A673 (cell line): ENCODE measurements around the gene ACTR5. TPM values are rescaled to one million over a fixed set of nuclear protein-coding genes. Genes with fewer than 3 reads are reported as not detected.

ENCODE experiments used
- BruUV-seq: library from RNA; stranded (reverse); fragments of 400-500 nt; replicated peaks from 2 replicates; lab custom pipeline; 2021; lab: Mats Ljungman, UMichigan
- CTCF ChIA-PET: fragments of 300-600 bp; sonication (Branson Sonifier 250); formaldehyde crosslinking; loops from one replicate; lab custom pipeline; 2022; ENCODE audit warnings: antibody characterized with exemption; lab: Charles Lee
- POLR2A ChIA-PET: fragments of 300-600 bp; sonication (Branson Sonifier 250); formaldehyde crosslinking; loops from one replicate; lab custom pipeline; 2022; ENCODE audit warnings: antibody characterized with exemption; ENCODE audit not compliant: low non-redundant PET; lab: Charles Lee
- DNase-seq: peaks from one replicate; pipeline ENCODE4 v3.0.0-alpha.2; 2015; ENCODE audit warnings: low spot score
- H3K27ac ChIP-seq: fragments of 200-600 bp; sonication (generic); 2 replicates; pipeline ENCODE4 v1.5.1; 2016; ENCODE audit warnings: mixed run types, low read depth, mild to moderate bottlenecking, mixed read lengths, antibody characterized with exemption, low read length; ENCODE audit not compliant: poor library complexity, severe bottlenecking
- H3K27me3 ChIP-seq: fragments of 200-600 bp; sonication (generic); replicated peaks from 2 replicates; pipeline ENCODE4 v1.6.1; 2017; ENCODE audit warnings: mixed run types, low read depth, mild to moderate bottlenecking, mixed read lengths, antibody characterized with exemption, low read length; ENCODE audit not compliant: insufficient read depth, poor library complexity
- H3K36me3 ChIP-seq: fragments of 200-600 bp; sonication (generic); 2 replicates; pipeline ENCODE4 v1.6.1; 2016; ENCODE audit warnings: mixed run types, mild to moderate bottlenecking, mixed read lengths, antibody characterized with exemption, low read length; ENCODE audit not compliant: insufficient read depth, poor library complexity, severe bottlenecking
- H3K4me1 ChIP-seq: fragments of 200-600 bp; sonication (generic); 2 replicates; pipeline ENCODE4 v1.6.1; 2017; ENCODE audit warnings: mixed run types, mild to moderate bottlenecking, mixed read lengths, antibody characterized with exemption, low read length; ENCODE audit not compliant: insufficient read depth, poor library complexity, severe bottlenecking
- H3K4me3 ChIP-seq: fragments of 200-600 bp; sonication (generic); 2 replicates; pipeline ENCODE4 v1.5.1; 2016; ENCODE audit warnings: low read depth, mixed run types, mild to moderate bottlenecking, mixed read lengths, low read length; ENCODE audit not compliant: poor library complexity, severe bottlenecking
- H3K9me3 ChIP-seq: fragments of 200-600 bp; sonication (generic); 2 replicates; pipeline ENCODE4 v1.6.1; 2016; ENCODE audit warnings: mixed run types, low read depth, mild to moderate bottlenecking, mixed read lengths, antibody characterized with exemption, low read length; ENCODE audit not compliant: poor library complexity, severe bottlenecking
- CTCF ChIP-seq: fragments of 300-800, 200-600 bp; sonication (generic); conservative IDR thresholded peaks from 2 replicates; pipeline ENCODE4 v1.5.1; 2017; ENCODE audit warnings: low read depth, mild to moderate bottlenecking, antibody characterized with exemption, low read length, moderate library complexity, mixed read lengths
- EZH2 ChIP-seq: fragments of 200-600 bp; sonication (generic); IDR thresholded peaks from 2 replicates; pipeline ENCODE4 v1.6.1; 2017; ENCODE audit warnings: borderline replicate concordance, low read depth, mild to moderate bottlenecking, mixed read lengths, antibody characterized with exemption, low read length; ENCODE audit not compliant: poor library complexity, severe bottlenecking
- intact Hi-C: fragments of 100-400 bp; cut with micrococcal nuclease; formaldehyde crosslinking; loops from one replicate; pipeline ENCODE4 v1.10.0; 2022; ENCODE audit not compliant: unreplicated experiment
- total RNA-seq: library from RNA; stranded (reverse); gene quantifications from 2 replicates; pipeline ENCODE4 v1.2.3, GENCODE V29; 2021

ACTR5 gene
- total RNA-seq, 1 experiment from 2014 or later: 11.5 TPM

- Histone ChIP-seq H3K36me3 (peaks cover 25% of the 10 kb centered on the region), H3K9me3 (no peaks in the 10 kb centered on the region), H3K4me1 (no peaks in the 10 kb centered on the region), H3K4me3 (no peak overlapping the region), H3K27me3 (no peaks in the 10 kb centered on the region), H3K27ac (no peak overlapping the region)
- DNase-seq: no peak
- POLR2A ChIA-PET: no interaction called here
- no TSS peak for BruUV-seq
- TF ChIP-seq EZH2: no peak
- no peak for TF ChIP-seq CTCF
- intact Hi-C loops: no loop called here
- CTCF ChIA-PET: no interaction called here
These were observed 9.0 kb downstream of the ACTR5 start for GRCh38 chr20:38757145-38757775.

GRCh38 chr20:38759106-38759505, 10.8 kb downstream of the ACTR5 start:
- no peaks in the 10 kb centered on the region for H3K27me3 ChIP-seq
- POLR2A ChIA-PET: no interaction called here
- no peaks in the 10 kb centered on the region for H3K9me3 ChIP-seq
- DNase-seq: no peak
- H3K4me1 ChIP-seq: no peaks in the 10 kb centered on the region
- intact Hi-C loops: no loop called here
- TF ChIP-seq CTCF (no peak), EZH2 (no peak)
- no peak overlapping the region for H3K27ac ChIP-seq
- CTCF ChIA-PET: no interaction called here
- H3K36me3 ChIP-seq: peaks cover 21% of the 10 kb centered on the region
- no peak overlapping the region for H3K4me3 ChIP-seq
- BruUV-seq: no TSS peak

- Histone ChIP-seq H3K36me3 (peaks cover 14% of the 10 kb centered on the region), H3K27ac (no peak overlapping the region), H3K9me3 (no peaks in the 10 kb centered on the region), H3K4me3 (no peak overlapping the region), H3K4me1 (no peaks in the 10 kb centered on the region), H3K27me3 (no peaks in the 10 kb centered on the region)
- ChIA-PET CTCF (no interaction called here), POLR2A (interaction anchor here (0.6 kb wide), 1 partner anchor 1928 kb away, joined by 3 read pairs; the partner anchor contains the start of gene MAFB)
- TF ChIP-seq CTCF (no peak), EZH2 (no peak)
- BruUV-seq: no TSS peak
- DNase-seq: no peak
- intact Hi-C loops: no loop called here
These were observed 12.7 kb downstream of the ACTR5 start for GRCh38 chr20:38760978-38761377.
